HG03565 (cell line): ENCODE results near the gene LRMDA.

ENCODE experiments used
- ATAC-seq: cut with Tn5 transposase; IDR thresholded peaks from one replicate; pipeline ENCODE4 v1.9.1; 2021; ENCODE audit warnings: mild to moderate bottlenecking, moderate library complexity; ENCODE audit not compliant: unreplicated experiment

Gene LRMDA

GRCh38 chr10:76334255-76334654 is 902.8 kb downstream of the LRMDA start:
- ATAC-seq, result no peak

- ATAC-seq, result no peak
Observed at GRCh38 chr10:76336213-76336963, 905.0 kb downstream of the LRMDA start.

GRCh38 chr10:76337641-76338040 is 906.2 kb downstream of the LRMDA start:
- ATAC-seq, result no peak

GRCh38 chr10:76338187-76338586 is 906.8 kb downstream of the LRMDA start:
- ATAC-seq, result no peak

DNA sequence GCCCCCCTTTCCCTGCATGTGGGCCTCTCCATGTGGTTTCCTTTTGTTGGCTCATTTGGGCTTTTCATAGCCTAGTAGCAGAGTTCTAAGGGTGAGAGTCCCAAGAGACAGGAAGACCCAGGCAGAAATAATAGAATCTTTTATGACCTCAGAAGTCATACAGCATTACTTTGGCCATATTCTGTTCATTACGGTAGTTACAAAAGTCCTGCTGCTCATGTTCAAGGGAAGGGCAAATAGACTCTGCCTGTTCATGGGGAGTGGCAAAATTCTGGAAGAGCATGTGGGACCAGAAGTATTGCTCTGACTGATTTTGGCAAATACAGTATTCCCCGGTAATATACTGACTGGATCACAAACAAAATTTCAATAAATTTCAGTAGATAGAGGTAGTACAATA is 910.3 kb downstream of the LRMDA start:
- ATAC-seq, result no peak

DNA sequence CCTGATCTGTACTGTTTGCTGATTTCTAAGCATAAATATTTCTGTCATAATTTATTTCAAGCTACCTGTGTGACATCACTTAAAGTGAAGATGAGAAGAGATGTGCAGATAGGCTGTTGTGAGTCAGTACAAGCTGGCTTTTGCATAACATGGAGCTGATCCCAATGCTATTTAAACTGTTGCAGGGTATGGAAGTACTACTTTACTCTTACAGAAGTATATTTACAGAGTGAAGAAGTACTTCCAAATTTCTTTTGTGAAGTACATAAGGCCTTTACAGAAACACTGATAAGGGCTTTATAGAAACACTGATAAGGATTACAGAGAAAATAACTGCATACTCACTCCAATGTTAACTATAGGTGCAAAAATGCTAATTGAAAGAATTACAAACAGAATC is 911.6 kb downstream of the LRMDA start:
- no peak for ATAC-seq

- no peak for ATAC-seq
Observed at GRCh38 chr10:76347832-76348231, 916.4 kb downstream of the LRMDA start.

GRCh38 chr10:76350583-76350982 is 919.2 kb downstream of the LRMDA start:
- ATAC-seq, result no peak

DNA sequence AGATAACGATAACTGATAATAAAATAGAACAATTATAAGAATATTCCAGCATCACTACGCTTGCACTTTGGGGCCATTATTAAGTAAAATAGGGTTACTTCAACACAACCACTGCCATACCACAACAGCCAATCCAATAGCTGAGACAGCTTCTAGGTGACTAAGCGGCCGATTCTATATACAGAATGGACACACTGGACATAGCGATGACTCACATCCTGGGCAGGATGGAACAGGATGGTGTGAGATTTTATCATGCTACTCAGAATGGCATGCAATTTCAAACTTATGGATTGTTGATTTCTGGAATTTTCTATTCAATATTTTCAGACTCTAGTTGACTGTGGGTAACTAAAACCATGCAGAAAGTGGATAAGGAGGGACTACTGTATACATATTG is 920.9 kb downstream of the LRMDA start:
- ATAC-seq, result no peak

DNA sequence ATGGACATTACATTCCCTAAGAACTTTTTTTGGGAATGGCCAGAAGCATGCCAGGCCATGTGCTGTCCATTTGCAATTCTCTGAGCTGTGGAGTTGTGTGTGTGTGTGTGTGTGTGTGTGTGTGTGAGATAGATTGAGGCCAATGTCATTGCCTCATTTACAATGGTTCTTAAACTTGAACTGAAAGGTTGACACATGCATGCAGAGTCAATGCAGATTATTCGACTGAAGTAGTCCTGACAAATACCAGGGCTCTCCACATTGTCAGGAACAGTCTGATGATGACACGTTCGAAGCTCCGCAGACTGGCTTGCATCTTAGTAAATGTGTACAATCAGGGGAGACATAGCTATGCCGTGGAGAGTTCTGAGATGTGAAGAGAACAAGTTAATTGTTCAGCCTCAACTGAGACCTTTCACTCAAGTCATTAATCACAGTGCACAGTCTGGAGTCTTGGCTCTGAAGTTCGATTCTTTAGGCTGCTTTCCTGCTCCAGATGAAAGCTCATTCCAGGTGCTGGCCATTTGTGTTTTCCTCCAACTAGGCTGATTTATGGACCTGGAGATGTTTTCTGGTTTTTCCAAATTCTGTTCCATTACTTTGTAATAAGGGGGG is 921.9 kb downstream of the LRMDA start:
- ATAC-seq, result no peak

DNA sequence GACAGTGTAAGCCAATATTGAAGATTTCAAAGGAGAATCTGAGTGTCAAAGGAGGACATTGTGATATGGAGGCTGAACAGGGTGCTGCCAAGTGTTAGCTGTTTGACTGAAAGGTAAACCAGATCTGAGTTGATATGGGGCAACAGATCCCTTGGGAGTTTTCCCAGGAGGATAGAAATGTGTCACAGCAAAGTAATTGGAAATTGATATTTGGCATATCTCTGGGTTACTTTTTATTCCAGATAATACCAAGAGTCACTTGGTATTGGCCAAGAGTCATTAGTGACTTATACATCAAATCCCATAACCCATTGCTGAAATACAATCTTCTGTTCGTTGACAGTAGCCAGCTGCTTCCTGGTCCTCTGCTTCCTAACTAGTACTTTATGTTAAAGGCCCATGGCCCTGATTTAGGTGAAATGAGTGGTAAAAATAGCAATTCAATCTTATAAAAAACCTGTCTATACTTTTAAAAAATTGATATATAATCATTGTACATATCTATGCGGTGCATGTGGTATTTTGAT is 922.9 kb downstream of the LRMDA start:
- ATAC-seq, result no peak

DNA sequence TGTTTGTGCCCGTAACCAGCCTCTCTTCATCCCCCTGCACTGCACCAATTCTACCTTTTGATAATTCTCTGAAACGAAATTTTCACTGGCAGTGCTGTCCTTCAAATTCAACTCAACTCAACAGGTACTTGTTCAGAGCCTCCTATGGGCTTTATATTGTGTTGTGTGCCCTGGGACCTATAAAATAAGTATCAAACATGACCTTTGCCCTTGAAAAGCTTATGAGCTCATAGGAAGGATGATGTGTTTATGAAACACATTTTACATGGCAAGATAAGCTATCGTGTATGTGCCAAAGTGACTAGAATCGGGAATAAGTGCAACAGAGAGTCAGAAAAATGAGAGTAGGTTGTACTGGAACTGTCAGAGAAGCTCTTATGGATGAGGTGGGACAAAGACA is 923.5 kb downstream of the LRMDA start:
- ATAC-seq, result no peak

DNA sequence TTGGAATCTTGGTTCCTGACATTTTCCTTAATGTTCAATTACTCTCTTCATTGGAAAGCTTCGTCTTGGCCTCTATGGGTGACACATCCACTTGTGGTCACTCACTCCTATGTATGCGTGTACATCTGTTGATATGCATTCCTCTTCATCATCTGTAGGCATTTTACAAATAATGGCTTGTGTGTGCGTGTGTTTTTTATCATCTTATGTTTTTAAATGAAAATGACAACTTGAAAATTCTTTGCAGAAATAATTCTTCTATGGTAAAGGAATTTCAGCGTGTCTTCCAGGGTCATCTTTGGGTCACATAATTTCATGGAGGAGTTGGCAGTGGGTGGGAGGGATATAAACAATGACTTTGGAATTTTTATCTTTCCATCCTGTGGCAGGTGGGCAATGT is 925.1 kb downstream of the LRMDA start:
- no peak for ATAC-seq

DNA sequence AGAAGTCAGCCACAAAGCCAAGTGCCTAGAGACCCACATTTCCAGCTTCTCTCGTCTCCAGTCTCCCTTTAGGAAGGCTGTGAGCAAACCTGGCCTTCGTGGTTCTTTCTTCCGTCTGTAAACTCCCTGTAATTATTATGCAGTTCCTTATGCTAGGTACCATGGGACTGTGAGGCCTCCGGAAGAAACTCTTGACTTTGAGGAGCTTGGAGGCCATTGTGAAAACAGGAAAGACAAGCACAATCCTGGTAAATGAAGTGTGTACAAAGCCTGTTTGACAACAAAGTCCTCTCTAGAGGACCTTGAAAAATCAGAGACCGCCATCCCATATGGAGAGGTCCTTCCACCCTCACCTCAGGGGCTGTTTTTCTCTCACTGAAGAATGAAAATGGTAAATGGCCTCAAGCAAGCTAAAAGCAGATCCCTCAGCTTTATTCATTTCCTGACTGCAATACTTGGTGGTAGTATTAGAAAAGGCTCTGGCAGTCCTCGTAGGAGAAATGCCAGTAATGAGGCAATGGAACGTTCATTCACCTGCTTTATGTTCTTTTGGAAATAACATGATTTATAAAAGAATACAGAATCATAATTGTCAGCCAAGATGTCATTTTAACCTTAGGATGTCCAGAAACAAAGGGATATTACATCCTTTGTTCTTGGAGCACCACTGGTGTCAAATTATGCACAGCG is 926.4 kb downstream of the LRMDA start:
- no peak for ATAC-seq

DNA sequence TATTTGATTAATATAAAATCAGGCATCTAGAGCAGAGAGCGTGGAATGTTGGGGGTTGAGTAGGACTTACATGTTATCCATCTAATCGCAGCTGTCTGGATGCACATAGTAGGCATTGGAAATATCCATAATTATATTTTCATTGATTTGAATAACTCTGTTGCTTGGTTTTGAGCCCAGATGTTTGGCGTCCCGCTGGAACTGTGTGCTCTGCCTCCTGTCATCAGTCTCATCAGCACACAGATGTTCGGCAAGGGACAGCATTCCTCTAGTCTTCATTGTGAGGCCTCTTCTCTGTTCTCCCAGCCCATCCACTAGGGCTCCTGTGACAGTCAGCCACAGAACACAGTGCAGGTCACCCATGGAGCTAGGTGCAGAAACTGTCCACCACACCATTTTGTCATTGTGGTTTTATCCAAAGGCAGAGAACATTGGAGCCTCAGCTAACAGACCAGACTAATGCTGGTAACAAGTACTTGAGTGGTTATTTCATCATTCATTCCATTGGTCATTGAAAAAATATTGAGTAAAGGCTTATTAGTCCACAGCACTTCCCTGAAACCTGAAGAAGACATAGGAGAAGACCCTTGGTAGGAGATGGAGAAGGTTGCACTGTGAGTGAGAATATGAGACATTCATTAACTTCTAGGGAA is 927.4 kb downstream of the LRMDA start:
- no peak for ATAC-seq

DNA sequence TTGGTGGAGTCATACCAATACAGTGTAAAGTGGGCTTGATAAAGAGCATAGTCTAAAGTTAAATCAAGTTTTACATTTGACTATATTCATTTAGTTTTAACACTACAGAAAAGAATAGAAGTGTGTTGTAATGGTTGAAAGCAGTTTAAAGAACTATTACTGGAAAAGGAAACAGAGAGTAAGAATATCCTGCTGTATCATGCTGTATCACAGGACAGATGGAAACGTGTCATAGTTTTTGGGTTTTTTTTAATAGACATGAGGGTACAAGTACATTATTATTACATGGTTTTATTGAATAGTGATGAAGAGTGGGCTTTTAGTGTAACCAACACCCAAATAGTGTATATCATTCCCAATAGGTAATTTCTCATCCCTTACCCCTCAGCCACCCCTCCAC is 944.3 kb downstream of the LRMDA start:
- ATAC-seq, result no peak

DNA sequence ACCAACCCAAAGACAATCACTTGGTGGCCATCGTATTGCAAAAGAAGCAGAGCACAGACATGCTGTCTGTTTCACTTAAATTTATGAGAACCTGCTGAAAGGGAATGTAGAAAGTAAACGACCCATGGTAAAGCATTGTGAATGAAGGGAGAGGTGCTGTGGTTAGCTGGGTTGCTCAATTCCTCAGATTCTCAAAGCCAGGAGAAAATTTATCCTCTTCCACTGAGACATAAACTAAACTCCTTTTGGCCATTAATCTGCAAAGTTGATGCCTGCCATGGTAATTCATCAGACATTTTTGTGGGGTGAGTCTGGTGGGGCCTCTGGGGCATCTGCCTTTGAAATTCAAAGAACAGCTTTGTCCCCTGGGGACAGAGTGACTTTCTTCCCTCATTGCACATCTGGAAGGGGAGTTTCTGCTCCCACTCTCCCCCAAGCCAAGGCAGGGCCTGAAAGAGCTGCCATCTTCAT is 951.0 kb downstream of the LRMDA start:
- ATAC-seq, result no peak

GRCh38 chr10:76388321-76389023 is 957.0 kb downstream of the LRMDA start:
- ATAC-seq, result no peak

- ATAC-seq, result no peak
Observed at GRCh38 chr10:76393875-76394706, 962.7 kb downstream of the LRMDA start.

DNA sequence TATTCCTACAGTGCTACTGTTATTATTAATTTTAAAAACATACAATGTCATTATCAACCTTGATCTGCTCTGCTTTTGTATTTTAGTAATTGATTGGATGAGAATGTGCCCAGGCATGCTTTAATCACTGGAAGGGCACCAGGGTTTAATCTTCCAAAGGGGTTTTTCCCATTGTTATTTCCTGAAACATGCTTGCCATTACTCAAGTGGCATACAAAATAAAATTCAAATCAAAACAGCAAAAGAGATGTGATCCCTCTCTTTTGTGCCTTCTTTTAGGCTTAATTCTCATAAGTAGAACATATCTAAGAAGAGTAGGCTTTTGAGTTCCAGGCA is 963.3 kb downstream of the LRMDA start:
- ATAC-seq, result no peak
